HG03135 (cell line): ENCODE results near the gene RWDD4.

Experiments used
- ATAC-seq: cut with Tn5 transposase; IDR thresholded peaks from one replicate; pipeline ENCODE4 v1.9.1; 2021; ENCODE audit warnings: mild to moderate bottlenecking, moderate library complexity; ENCODE audit not compliant: unreplicated experiment

RWDD4 gene

GRCh38 chr4:183602557-183603027 lies 56.4 kb downstream of the RWDD4 start:
- no peak for ATAC-seq

GRCh38 chr4:183601381-183601780 lies 57.6 kb downstream of the RWDD4 start:
- ATAC-seq: no peak

GRCh38 chr4:183600189-183600685 lies 58.7 kb downstream of the RWDD4 start:
- no peak for ATAC-seq

- ATAC-seq: no peak
Observed at GRCh38 chr4:183599690-183600089, 59.3 kb downstream of the RWDD4 start.

- ATAC-seq: no peak
Observed at GRCh38 chr4:183599284-183599683, 59.7 kb downstream of the RWDD4 start.

GRCh38 chr4:183596067-183596757 lies 62.8 kb downstream of the RWDD4 start:
- no peak for ATAC-seq

GRCh38 chr4:183594823-183595222 lies 64.2 kb downstream of the RWDD4 start:
- ATAC-seq: no peak

- no peak for ATAC-seq
Observed at GRCh38 chr4:183591301-183591700, 67.7 kb downstream of the RWDD4 start.
